MM.1S (cell line): ENCODE data around the gene ZNF236.

Experiments
- CTCF ChIP-seq: fragments of 300-600 bp; sonication (generic); IDR thresholded peaks from 2 replicates; pipeline ENCODE4 v1.5.1; 2016; ENCODE audit warnings: antibody characterized with exemption, low read length, mixed read lengths
- EZH2 ChIP-seq: fragments of 300-600 bp; sonication (generic); optimal IDR thresholded peaks from 2 replicates; pipeline ENCODE3; 2017; ENCODE audit warnings: low read depth, mild to moderate bottlenecking, antibody characterized with exemption, low read length, mixed read lengths

- no peak for TF ChIP-seq CTCF
- no peak for TF ChIP-seq EZH2
Observed at GRCh38 chr18:76975577-76976110, 153.3 kb downstream of the ZNF236 start.
